HEK293 (cell line): ENCODE data around the gene SLC25A42.
A peak's percentile ranks its signal among the peaks of the same experiment; 100 is the strongest.

Experiments
- BCL11B ChIP-seq: fragments of 450-650 bp; formaldehyde crosslinking; IDR thresholded peaks from 2 replicates; pipeline ENCODE4 v1.5.1; 2016; ENCODE audit warnings: low read depth, missing biosample characterization, missing genetic modification characterization
- GLI4 ChIP-seq: fragments of 450-650 bp; formaldehyde crosslinking; IDR thresholded peaks from 2 replicates; pipeline ENCODE4 v1.5.1; 2016; ENCODE audit warnings: missing biosample characterization, missing genetic modification characterization
- KLF1 ChIP-seq: fragments of 450-650 bp; formaldehyde crosslinking; IDR thresholded peaks from 2 replicates; pipeline ENCODE4 v1.5.1; 2016; ENCODE audit warnings: missing biosample characterization, missing genetic modification characterization
- KLF10 ChIP-seq: fragments of 450-650 bp; IDR thresholded peaks from 2 replicates; pipeline ENCODE4 v1.5.1; 2018; ENCODE audit warnings: missing biosample characterization, mild to moderate bottlenecking, missing genetic modification characterization
- KLF8 ChIP-seq: fragments of 450-650 bp; formaldehyde crosslinking; IDR thresholded peaks from 2 replicates; pipeline ENCODE4 v1.5.1; 2016; ENCODE audit warnings: missing biosample characterization, missing genetic modification characterization
- OSR2 ChIP-seq: fragments of 450-650 bp; formaldehyde crosslinking; IDR thresholded peaks from 2 replicates; pipeline ENCODE4 v1.5.1; 2016; ENCODE audit warnings: missing biosample characterization, missing genetic modification characterization
- REST ChIP-seq: fragments of 450-650 bp; formaldehyde crosslinking; IDR thresholded peaks from 2 replicates; pipeline ENCODE4 v1.5.1; 2016; ENCODE audit warnings: missing biosample characterization, missing genetic modification characterization
- SCRT1 ChIP-seq: fragments of 450-650 bp; formaldehyde crosslinking; IDR thresholded peaks from 2 replicates; pipeline ENCODE4 v1.5.1; 2016; ENCODE audit warnings: missing biosample characterization, missing genetic modification characterization, borderline replicate concordance
- ZBTB17 ChIP-seq: fragments of 450-650 bp; formaldehyde crosslinking; IDR thresholded peaks from 2 replicates; pipeline ENCODE4 v1.5.1; 2016; ENCODE audit warnings: missing biosample characterization, missing genetic modification characterization
- ZBTB26 ChIP-seq: fragments of 450-650 bp; formaldehyde crosslinking; optimal IDR thresholded peaks from 2 replicates; pipeline ENCODE3; 2016; ENCODE audit warnings: missing biosample characterization, mild to moderate bottlenecking, missing genetic modification characterization
- ZBTB7A ChIP-seq: fragments of 450-650 bp; formaldehyde crosslinking; IDR thresholded peaks from 2 replicates; pipeline ENCODE4 v1.5.1; 2016; ENCODE audit warnings: low read depth, missing biosample characterization, missing genetic modification characterization
- ZBTB8A ChIP-seq: fragments of 450-650 bp; formaldehyde crosslinking; IDR thresholded peaks from 2 replicates; pipeline ENCODE4 v1.5.1; 2016; ENCODE audit warnings: missing biosample characterization, missing genetic modification characterization
- ZIC2 ChIP-seq: fragments of 450-650 bp; formaldehyde crosslinking; IDR thresholded peaks from 2 replicates; pipeline ENCODE4 v1.5.1; 2016; ENCODE audit warnings: missing biosample characterization, missing genetic modification characterization
- ZNF140 ChIP-seq: fragments of 450-650 bp; formaldehyde crosslinking; IDR thresholded peaks from 2 replicates; pipeline ENCODE4 v1.5.1; 2016; ENCODE audit warnings: missing biosample characterization, missing genetic modification characterization
- ZNF155 ChIP-seq: fragments of 450-650 bp; formaldehyde crosslinking; IDR thresholded peaks from 2 replicates; pipeline ENCODE4 v1.5.1; 2016; ENCODE audit warnings: missing biosample characterization, missing genetic modification characterization
- ZNF239 ChIP-seq: fragments of 450-650 bp; formaldehyde crosslinking; IDR thresholded peaks from 2 replicates; pipeline ENCODE4 v1.5.1; 2016; ENCODE audit warnings: missing biosample characterization, missing genetic modification characterization
- ZNF274 ChIP-seq, 2 experiments: fragments of 200-500 bp in 1 of 2; fragments of 450-650 bp in 1 of 2; sonication (Bioruptor generic) in 1 of 2; formaldehyde crosslinking in 1 of 2; IDR thresholded peaks; 2 replicates each; pipeline versions ENCODE4 v1.5.1 to v1.6.1; 2014 to 2016; ENCODE audit warnings: borderline replicate concordance in 1 of 2, inconsistent platforms in 1 of 2, low read length in 1 of 2, missing biosample characterization in 1 of 2, missing genetic modification characterization in 1 of 2
- ZNF341 ChIP-seq: fragments of 450-650 bp; formaldehyde crosslinking; IDR thresholded peaks from 2 replicates; pipeline ENCODE4; 2016; ENCODE audit warnings: low read depth, missing biosample characterization, missing genetic modification characterization
- ZNF416 ChIP-seq: fragments of 450-650 bp; formaldehyde crosslinking; IDR thresholded peaks from 2 replicates; pipeline ENCODE4 v1.5.1; 2016; ENCODE audit warnings: missing biosample characterization, missing genetic modification characterization
- ZNF514 ChIP-seq: fragments of 450-650 bp; formaldehyde crosslinking; IDR thresholded peaks from 2 replicates; pipeline ENCODE4 v1.5.1; 2016; ENCODE audit warnings: missing biosample characterization, missing genetic modification characterization
- ZNF660 ChIP-seq: fragments of 450-650 bp; IDR thresholded peaks from 2 replicates; pipeline ENCODE4 v1.5.1; 2018; ENCODE audit warnings: missing biosample characterization, mild to moderate bottlenecking, missing genetic modification characterization
- ZNF701 ChIP-seq: fragments of 450-650 bp; formaldehyde crosslinking; IDR thresholded peaks from 2 replicates; pipeline ENCODE4 v1.5.1; 2016; ENCODE audit warnings: missing biosample characterization, missing genetic modification characterization
- ZNF777 ChIP-seq: fragments of 450-650 bp; formaldehyde crosslinking; IDR thresholded peaks from 2 replicates; pipeline ENCODE4 v1.5.1; 2017; ENCODE audit warnings: missing biosample characterization, missing genetic modification characterization, borderline replicate concordance
- ZSCAN16 ChIP-seq: fragments of 450-650 bp; formaldehyde crosslinking; IDR thresholded peaks from 2 replicates; pipeline ENCODE4 v1.5.1; 2016; ENCODE audit warnings: missing biosample characterization, missing genetic modification characterization
- ZSCAN30 ChIP-seq: fragments of 450-650 bp; IDR thresholded peaks from 2 replicates; pipeline ENCODE4 v1.5.1; 2018; ENCODE audit warnings: missing biosample characterization, mild to moderate bottlenecking, missing genetic modification characterization, moderate library complexity
- TF ChIP-seq, protein P1 (sequence below): fragments of 450-650 bp; formaldehyde crosslinking; IDR thresholded peaks from 2 replicates; pipeline ENCODE4 v1.5.1; 2016; ENCODE audit warnings: missing biosample characterization, missing genetic modification characterization
- TF ChIP-seq, protein P2 (sequence below): fragments of 450-650 bp; formaldehyde crosslinking; IDR thresholded peaks from 2 replicates; pipeline ENCODE4 v1.5.1; 2016; ENCODE audit warnings: missing biosample characterization, missing genetic modification characterization
- TF ChIP-seq, protein P3 (sequence below): fragments of 450-650 bp; IDR thresholded peaks from 2 replicates; pipeline ENCODE4 v1.5.1; 2018; ENCODE audit warnings: missing biosample characterization, mild to moderate bottlenecking, missing genetic modification characterization
- TF ChIP-seq, protein P4 (sequence below): fragments of 450-650 bp; formaldehyde crosslinking; IDR thresholded peaks from 2 replicates; pipeline ENCODE4 v1.5.1; 2017; ENCODE audit warnings: missing biosample characterization, missing genetic modification characterization

SLC25A42 gene

DNA sequence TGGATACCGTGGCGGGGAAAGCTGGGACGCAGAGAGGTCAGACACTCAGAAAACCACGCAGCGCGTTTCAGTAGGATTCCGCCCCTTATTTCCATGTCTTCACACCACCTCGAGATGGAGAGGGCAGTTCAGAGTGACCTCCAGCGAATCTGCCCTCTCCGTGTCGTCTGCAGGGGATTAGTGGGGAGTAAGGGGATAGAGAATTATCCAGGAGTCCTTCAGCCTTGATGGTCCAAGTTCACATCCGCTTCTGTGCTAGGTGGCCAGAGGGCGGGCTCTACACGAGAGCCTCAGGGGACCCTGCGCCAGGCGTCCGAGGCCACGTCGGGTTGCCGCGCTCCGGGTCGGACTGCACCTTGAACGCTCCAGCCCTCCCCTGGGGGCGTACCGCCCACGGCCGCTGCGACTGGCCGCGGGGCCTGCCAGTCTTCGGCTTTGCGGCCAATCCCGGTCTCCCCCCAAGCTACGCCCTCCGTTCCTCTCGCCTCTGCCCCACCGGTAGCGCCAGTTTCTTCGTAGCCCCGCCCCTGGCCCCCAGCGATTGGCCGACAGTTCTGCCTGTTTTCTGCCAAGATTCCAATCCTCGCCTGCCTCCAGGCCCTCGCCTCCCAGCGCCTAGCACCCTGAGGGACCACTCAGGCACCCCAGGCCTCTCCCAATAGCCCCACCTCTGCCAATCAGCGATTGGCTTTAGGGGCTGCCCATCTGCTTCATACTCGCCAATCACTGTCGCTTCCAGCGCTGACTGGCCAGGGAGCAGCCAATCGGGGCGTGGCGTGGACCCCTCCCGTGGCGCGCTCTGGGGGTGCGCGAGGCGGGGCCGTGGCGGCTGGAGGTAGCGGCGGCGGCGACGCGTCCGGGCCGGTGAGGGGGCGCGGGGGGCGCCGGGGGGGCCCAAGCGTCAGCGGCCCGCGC lies at the start of gene SLC25A42 (continued):
- TF ChIP-seq, protein P1, sequence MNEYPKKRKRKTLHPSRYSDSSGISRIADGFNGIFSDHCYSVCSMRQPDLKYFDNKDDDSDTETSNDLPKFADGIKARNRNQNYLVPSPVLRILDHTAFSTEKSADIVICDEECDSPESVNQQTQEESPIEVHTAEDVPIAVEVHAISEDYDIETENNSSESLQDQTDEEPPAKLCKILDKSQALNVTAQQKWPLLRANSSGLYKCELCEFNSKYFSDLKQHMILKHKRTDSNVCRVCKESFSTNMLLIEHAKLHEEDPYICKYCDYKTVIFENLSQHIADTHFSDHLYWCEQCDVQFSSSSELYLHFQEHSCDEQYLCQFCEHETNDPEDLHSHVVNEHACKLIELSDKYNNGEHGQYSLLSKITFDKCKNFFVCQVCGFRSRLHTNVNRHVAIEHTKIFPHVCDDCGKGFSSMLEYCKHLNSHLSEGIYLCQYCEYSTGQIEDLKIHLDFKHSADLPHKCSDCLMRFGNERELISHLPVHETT (tag by site-specific recombination), result no peak
- TF ChIP-seq ZNF341 (tag by site-specific recombination) (no peak), BCL11B (no peak), ZNF777 (tag by site-specific recombination) (peak; percentile 32; the same call in 1 of the 2 replicates), ZNF274 (IDR thresholded peaks at IDR 0.05; ENCODE audit: low read length) (no peak), ZNF274 (tag by site-specific recombination; IDR thresholded peaks at IDR 0.05; ENCODE audit: borderline replicate concordance) (no peak), ZSCAN30 (no peak), ZNF140 (tag by site-specific recombination) (no peak), SCRT1 (no peak), ZBTB8A (peak; percentile 6; the same call in 1 of the 2 replicates), ZIC2 (peak; percentile 97), ZNF416 (tag by site-specific recombination) (no peak), ZNF701 (tag by site-specific recombination) (no peak), ZBTB17 (no peak), ZNF660 (no peak), KLF10 (tag by site-specific recombination) (peak; percentile 99), KLF8 (tag by site-specific recombination) (peak; percentile 91), REST (tag by site-specific recombination) (no peak), ZNF155 (no peak), GLI4 (tag by site-specific recombination) (no peak), ZBTB7A (no peak), ZNF239 (tag by site-specific recombination) (no peak), OSR2 (tag by site-specific recombination) (no peak), ZNF514 (no peak), ZBTB26 (tag by site-specific recombination) (peak; percentile 72), ZSCAN16 (tag by site-specific recombination) (no peak), KLF1 (tag by site-specific recombination) (peak; percentile 85)
- TF ChIP-seq, protein P2, sequence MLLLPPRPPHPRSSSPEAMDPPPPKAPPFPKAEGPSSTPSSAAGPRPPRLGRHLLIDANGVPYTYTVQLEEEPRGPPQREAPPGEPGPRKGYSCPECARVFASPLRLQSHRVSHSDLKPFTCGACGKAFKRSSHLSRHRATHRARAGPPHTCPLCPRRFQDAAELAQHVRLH, result no peak
- TF ChIP-seq, protein P3, sequence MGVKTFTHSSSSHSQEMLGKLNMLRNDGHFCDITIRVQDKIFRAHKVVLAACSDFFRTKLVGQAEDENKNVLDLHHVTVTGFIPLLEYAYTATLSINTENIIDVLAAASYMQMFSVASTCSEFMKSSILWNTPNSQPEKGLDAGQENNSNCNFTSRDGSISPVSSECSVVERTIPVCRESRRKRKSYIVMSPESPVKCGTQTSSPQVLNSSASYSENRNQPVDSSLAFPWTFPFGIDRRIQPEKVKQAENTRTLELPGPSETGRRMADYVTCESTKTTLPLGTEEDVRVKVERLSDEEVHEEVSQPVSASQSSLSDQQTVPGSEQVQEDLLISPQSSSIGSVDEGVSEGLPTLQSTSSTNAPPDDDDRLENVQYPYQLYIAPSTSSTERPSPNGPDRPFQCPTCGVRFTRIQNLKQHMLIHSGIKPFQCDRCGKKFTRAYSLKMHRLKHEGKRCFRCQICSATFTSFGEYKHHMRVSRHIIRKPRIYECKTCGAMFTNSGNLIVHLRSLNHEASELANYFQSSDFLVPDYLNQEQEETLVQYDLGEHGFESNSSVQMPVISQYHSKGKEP, result no peak
- TF ChIP-seq, protein P4, sequence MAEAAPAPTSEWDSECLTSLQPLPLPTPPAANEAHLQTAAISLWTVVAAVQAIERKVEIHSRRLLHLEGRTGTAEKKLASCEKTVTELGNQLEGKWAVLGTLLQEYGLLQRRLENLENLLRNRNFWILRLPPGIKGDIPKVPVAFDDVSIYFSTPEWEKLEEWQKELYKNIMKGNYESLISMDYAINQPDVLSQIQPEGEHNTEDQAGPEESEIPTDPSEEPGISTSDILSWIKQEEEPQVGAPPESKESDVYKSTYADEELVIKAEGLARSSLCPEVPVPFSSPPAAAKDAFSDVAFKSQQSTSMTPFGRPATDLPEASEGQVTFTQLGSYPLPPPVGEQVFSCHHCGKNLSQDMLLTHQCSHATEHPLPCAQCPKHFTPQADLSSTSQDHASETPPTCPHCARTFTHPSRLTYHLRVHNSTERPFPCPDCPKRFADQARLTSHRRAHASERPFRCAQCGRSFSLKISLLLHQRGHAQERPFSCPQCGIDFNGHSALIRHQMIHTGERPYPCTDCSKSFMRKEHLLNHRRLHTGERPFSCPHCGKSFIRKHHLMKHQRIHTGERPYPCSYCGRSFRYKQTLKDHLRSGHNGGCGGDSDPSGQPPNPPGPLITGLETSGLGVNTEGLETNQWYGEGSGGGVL, result no peak
